ENCODE results near the gene KCNN3.

Gene KCNN3

GRCh38 chr1:154726896-154727753 is 143.0 kb downstream of the KCNN3 start:
- Mint-ChIP-seq H3K9me3 (no peaks in the 10 kb centered on the region), H3K4me1 (ENCODE audit: low read depth) (peaks cover 34% of the 10 kb centered on the region), H3K27me3 (ENCODE audit: low read depth) (no peaks in the 10 kb centered on the region), H3K27ac (no peak overlapping the region), H3K4me3 (no peak overlapping the region), H3K36me3 (ENCODE audit: low read depth) (no peaks in the 10 kb centered on the region)
- DNase-seq (ENCODE audit: low spot score), result no peak

- no peak overlapping the region for H3K27ac Mint-ChIP-seq
- no peak overlapping the region for H3K4me3 Mint-ChIP-seq
- no peaks in the 10 kb centered on the region for H3K27me3 Mint-ChIP-seq (ENCODE audit: low read depth)
- no peak for DNase-seq (ENCODE audit: low spot score)
- peaks cover 37% of the 10 kb centered on the region for H3K4me1 Mint-ChIP-seq (ENCODE audit: low read depth)
- H3K36me3 Mint-ChIP-seq (ENCODE audit: low read depth), result no peaks in the 10 kb centered on the region
- no peaks in the 10 kb centered on the region for H3K9me3 Mint-ChIP-seq
Measured at GRCh38 chr1:154726443-154726842, 143.6 kb downstream of the KCNN3 start.

GRCh38 chr1:154725865-154726264 is 144.2 kb downstream of the KCNN3 start:
- H3K36me3 Mint-ChIP-seq (ENCODE audit: low read depth), result no peaks in the 10 kb centered on the region
- H3K27me3 Mint-ChIP-seq (ENCODE audit: low read depth), result no peaks in the 10 kb centered on the region
- H3K27ac Mint-ChIP-seq, result peak overlapping the region; percentile 2
- H3K4me1 Mint-ChIP-seq (ENCODE audit: low read depth), result peaks cover 37% of the 10 kb centered on the region
- no peak overlapping the region for H3K4me3 Mint-ChIP-seq
- no peak for DNase-seq (ENCODE audit: low spot score)
- no peaks in the 10 kb centered on the region for H3K9me3 Mint-ChIP-seq

- no peak for DNase-seq (ENCODE audit: low spot score)
- no peaks in the 10 kb centered on the region for H3K27me3 Mint-ChIP-seq (ENCODE audit: low read depth)
- H3K4me3 Mint-ChIP-seq, result no peak overlapping the region
- no peak overlapping the region for H3K27ac Mint-ChIP-seq
- no peaks in the 10 kb centered on the region for H3K9me3 Mint-ChIP-seq
- H3K36me3 Mint-ChIP-seq (ENCODE audit: low read depth), result no peaks in the 10 kb centered on the region
- peaks cover 17% of the 10 kb centered on the region for H3K4me1 Mint-ChIP-seq (ENCODE audit: low read depth)
Measured at GRCh38 chr1:154720328-154721297, 149.5 kb downstream of the KCNN3 start.

DNA sequence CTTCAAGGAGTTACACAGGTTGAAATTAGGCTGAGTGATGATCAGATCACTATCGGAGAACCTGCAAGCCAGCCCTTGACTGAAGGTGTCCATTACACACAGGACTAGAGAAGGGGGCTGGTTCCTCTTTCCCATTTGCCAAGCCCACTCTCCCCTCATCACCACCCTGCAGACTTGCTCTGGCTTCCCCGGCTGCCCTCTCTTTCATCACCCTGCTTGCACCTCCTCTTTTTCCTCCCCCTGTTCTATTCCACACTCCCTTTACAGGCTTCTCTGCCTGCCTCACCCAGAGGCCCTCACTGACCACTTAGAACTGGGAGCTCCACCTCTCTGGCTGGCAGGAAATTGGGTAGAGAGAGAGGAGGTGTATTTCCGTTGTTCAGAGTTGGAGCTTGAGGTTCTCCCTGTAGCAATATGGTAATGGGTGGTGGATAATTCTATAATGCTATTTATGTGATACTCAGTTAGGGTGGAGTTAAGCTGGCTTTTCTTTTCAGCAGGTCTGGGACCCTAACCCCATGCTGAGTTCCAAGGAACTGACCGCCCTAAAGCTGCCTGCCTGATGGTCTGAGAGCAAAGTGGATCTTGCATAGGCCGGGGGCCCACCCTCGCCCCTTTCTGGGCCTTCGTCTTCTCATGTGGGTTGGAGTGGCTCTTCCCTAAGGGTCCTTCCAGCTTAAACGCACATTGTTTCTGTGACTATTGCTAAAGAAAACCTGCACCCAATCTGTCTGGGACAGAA is 150.3 kb downstream of the KCNN3 start:
- Mint-ChIP-seq H3K27me3 (ENCODE audit: low read depth) (no peaks in the 10 kb centered on the region), H3K27ac (peak overlapping the region; percentile 33), H3K4me3 (no peak overlapping the region), H3K36me3 (ENCODE audit: low read depth) (no peaks in the 10 kb centered on the region), H3K4me1 (ENCODE audit: low read depth) (peaks cover 19% of the 10 kb centered on the region), H3K9me3 (no peaks in the 10 kb centered on the region)
- no peak for DNase-seq (ENCODE audit: low spot score)

DNA sequence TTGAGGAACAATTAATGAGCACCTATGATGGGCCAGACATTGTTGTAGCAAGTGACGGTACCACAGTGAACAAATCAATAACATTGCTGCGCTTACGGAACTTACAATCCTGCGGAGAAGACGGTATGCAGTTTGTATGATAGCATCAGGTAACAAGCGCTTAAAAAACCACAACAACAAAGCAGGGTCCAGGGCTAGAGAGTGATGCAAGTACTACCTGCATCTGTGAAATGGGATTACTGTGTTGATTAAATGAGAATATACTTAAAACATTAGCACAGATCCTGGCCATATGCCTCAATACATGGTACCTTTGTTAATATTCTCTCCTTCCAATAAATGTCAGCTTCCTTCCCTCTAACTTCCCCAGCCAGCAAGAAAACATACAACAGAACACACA is 151.5 kb downstream of the KCNN3 start:
- Mint-ChIP-seq H3K27ac (no peak overlapping the region), H3K4me1 (ENCODE audit: low read depth) (peaks cover 19% of the 10 kb centered on the region), H3K4me3 (no peak overlapping the region), H3K9me3 (no peaks in the 10 kb centered on the region), H3K36me3 (ENCODE audit: low read depth) (no peaks in the 10 kb centered on the region), H3K27me3 (ENCODE audit: low read depth) (no peaks in the 10 kb centered on the region)
- DNase-seq (ENCODE audit: low spot score), result no peak

- H3K9me3 Mint-ChIP-seq, result no peaks in the 10 kb centered on the region
- no peak overlapping the region for H3K4me3 Mint-ChIP-seq
- H3K4me1 Mint-ChIP-seq (ENCODE audit: low read depth), result peaks cover 19% of the 10 kb centered on the region
- no peak overlapping the region for H3K27ac Mint-ChIP-seq
- no peaks in the 10 kb centered on the region for H3K36me3 Mint-ChIP-seq (ENCODE audit: low read depth)
- no peak for DNase-seq (ENCODE audit: low spot score)
- H3K27me3 Mint-ChIP-seq (ENCODE audit: low read depth), result no peaks in the 10 kb centered on the region
Measured at GRCh38 chr1:154717528-154717924, 152.6 kb downstream of the KCNN3 start.

- Mint-ChIP-seq H3K4me1 (ENCODE audit: low read depth) (peaks cover 19% of the 10 kb centered on the region), H3K36me3 (ENCODE audit: low read depth) (no peaks in the 10 kb centered on the region), H3K27ac (no peak overlapping the region), H3K9me3 (no peaks in the 10 kb centered on the region), H3K27me3 (ENCODE audit: low read depth) (no peaks in the 10 kb centered on the region), H3K4me3 (no peak overlapping the region)
- DNase-seq (ENCODE audit: low spot score), result no peak
Measured at GRCh38 chr1:154716614-154717527, 153.2 kb downstream of the KCNN3 start.

GRCh38 chr1:154716011-154716410 is 154.1 kb downstream of the KCNN3 start:
- Mint-ChIP-seq H3K4me3 (no peak overlapping the region), H3K27ac (no peak overlapping the region), H3K36me3 (ENCODE audit: low read depth) (no peaks in the 10 kb centered on the region), H3K27me3 (ENCODE audit: low read depth) (no peaks in the 10 kb centered on the region), H3K4me1 (ENCODE audit: low read depth) (peaks cover 16% of the 10 kb centered on the region), H3K9me3 (no peaks in the 10 kb centered on the region)
- no peak for DNase-seq (ENCODE audit: low spot score)

DNA sequence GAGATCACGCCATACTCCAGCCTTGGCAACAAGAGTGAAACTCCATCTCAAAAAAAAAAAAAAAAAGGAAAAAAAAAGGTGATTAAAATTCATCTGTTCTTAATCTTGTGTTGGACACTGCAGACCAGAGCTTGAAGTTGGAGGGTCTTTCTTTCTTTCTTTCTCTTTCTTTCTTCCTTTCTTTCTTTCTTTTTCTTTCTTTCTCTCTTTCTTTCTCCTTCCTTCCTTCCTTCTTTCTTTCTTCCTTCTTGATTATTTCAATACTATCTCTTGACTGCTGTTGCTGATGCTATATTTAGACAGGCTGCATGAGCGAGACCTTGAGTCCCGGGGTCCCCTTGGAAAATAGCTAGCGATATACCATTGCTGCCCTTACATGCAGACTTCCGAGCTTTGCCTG is 154.7 kb downstream of the KCNN3 start:
- H3K27ac Mint-ChIP-seq, result no peak overlapping the region

DNA sequence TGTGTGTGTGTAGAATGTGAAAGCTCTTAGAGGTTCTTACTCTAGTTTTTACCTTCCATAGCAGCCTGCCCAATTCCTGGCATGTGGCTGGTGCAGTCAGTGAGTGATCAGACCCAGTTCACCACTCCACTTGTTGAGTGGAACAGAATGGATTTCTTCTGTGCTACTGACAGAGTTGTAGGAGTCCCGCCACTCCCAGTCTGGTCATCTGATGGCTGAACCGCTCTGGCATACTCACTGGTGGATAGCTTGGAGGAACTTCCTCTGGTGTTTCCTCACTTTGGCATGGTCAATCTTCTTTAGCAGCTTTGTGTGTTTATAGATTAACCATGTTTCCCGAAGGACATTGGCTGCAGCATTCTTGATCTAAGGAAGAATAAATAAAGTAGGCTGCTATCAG is 155.4 kb downstream of the KCNN3 start:
- Mint-ChIP-seq H3K4me1 (ENCODE audit: low read depth) (peaks cover 5% of the 10 kb centered on the region), H3K9me3 (no peaks in the 10 kb centered on the region), H3K4me3 (no peak overlapping the region), H3K36me3 (ENCODE audit: low read depth) (no peaks in the 10 kb centered on the region), H3K27ac (no peak overlapping the region), H3K27me3 (ENCODE audit: low read depth) (no peaks in the 10 kb centered on the region)
- DNase-seq (ENCODE audit: low spot score), result no peak

More for the DNA sequence above, 154.7 kb downstream of the KCNN3 start:
- peaks cover 11% of the 10 kb centered on the region for H3K4me1 Mint-ChIP-seq (ENCODE audit: low read depth)
- no peaks in the 10 kb centered on the region for H3K9me3 Mint-ChIP-seq
- H3K36me3 Mint-ChIP-seq (ENCODE audit: low read depth), result no peaks in the 10 kb centered on the region
- DNase-seq (ENCODE audit: low spot score), result no peak
- H3K27me3 Mint-ChIP-seq (ENCODE audit: low read depth), result no peaks in the 10 kb centered on the region
- no peak overlapping the region for H3K4me3 Mint-ChIP-seq

GRCh38 chr1:154714052-154714623 is 155.9 kb downstream of the KCNN3 start:
- no peak for DNase-seq (ENCODE audit: low spot score)
- no peaks in the 10 kb centered on the region for H3K36me3 Mint-ChIP-seq (ENCODE audit: low read depth)
- no peak overlapping the region for H3K27ac Mint-ChIP-seq
- H3K9me3 Mint-ChIP-seq, result no peaks in the 10 kb centered on the region
- no peak overlapping the region for H3K4me3 Mint-ChIP-seq
- H3K4me1 Mint-ChIP-seq (ENCODE audit: low read depth), result peaks cover 3% of the 10 kb centered on the region
- H3K27me3 Mint-ChIP-seq (ENCODE audit: low read depth), result no peaks in the 10 kb centered on the region

DNA sequence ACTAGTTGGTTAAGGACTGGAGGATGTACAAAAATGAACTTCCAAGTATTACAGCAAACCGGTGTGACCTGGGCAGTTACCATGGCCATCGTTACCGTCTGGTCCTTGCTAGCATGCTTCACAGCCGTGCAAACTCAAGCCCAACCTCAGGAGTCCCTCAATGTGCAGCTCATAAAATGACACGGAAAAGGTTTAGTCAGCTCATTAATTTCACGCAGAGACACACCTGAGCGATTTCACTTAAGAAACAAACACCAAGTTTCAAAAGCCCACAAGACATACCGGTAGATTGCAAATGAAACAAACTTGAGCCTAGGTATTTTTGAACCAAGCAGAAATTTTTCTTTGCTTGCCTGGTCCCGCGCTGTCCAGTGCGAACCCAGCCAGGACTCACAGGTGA is 157.1 kb downstream of the KCNN3 start:
- no peak for DNase-seq (ENCODE audit: low spot score)
- no peaks in the 10 kb centered on the region for H3K9me3 Mint-ChIP-seq
- no peaks in the 10 kb centered on the region for H3K27me3 Mint-ChIP-seq (ENCODE audit: low read depth)
- no peak overlapping the region for H3K4me3 Mint-ChIP-seq
- H3K4me1 Mint-ChIP-seq (ENCODE audit: low read depth), result peaks cover 3% of the 10 kb centered on the region
- no peaks in the 10 kb centered on the region for H3K36me3 Mint-ChIP-seq (ENCODE audit: low read depth)
- H3K27ac Mint-ChIP-seq, result no peak overlapping the region

All from T-helper 2 cell treated with Interferon-gamma antibody and Interleukin-4, amounts not matched to agents 5 μg/mL and 100 μg/mL, for 36 hours (primary cell).